ENCODE measurements around the gene ENDOV.

The ENDOV gene

DNA sequence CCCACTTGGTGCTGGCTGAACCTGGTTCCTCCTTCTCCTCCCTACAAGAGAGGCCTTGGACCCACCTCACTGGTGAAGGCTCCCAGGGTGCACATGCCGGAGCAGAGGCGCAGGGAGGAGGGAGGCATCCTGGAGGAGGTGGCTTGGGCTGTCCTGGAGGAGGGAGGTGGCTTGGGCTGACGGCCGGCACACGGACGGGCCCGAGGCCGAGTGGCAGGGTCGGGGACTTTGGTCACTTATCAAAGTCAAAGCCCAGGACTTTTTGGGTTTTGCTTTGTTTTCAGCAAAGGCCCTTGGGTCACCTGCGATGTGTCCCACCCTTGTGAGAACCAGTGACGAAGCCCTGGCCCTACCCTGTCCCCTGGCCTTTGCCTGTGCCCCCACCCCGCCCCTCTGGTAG is 28.5 kb downstream of the ENDOV start:
- H3K4me3 ChIP-seq (ENCODE audit: low read length): no peak overlapping the region
- DNase-seq (ENCODE audit: low read depth, low spot score): no peak

- H3K4me3 ChIP-seq (ENCODE audit: low read length): no peak overlapping the region
- no peak for DNase-seq (ENCODE audit: low read depth, low spot score)
Observed at GRCh38 chr17:80443916-80444643, 29.1 kb downstream of the ENDOV start.

- DNase-seq (ENCODE audit: low read depth, low spot score): no peak
Observed at GRCh38 chr17:80444644-80444979, 29.6 kb downstream of the ENDOV start.

DNA sequence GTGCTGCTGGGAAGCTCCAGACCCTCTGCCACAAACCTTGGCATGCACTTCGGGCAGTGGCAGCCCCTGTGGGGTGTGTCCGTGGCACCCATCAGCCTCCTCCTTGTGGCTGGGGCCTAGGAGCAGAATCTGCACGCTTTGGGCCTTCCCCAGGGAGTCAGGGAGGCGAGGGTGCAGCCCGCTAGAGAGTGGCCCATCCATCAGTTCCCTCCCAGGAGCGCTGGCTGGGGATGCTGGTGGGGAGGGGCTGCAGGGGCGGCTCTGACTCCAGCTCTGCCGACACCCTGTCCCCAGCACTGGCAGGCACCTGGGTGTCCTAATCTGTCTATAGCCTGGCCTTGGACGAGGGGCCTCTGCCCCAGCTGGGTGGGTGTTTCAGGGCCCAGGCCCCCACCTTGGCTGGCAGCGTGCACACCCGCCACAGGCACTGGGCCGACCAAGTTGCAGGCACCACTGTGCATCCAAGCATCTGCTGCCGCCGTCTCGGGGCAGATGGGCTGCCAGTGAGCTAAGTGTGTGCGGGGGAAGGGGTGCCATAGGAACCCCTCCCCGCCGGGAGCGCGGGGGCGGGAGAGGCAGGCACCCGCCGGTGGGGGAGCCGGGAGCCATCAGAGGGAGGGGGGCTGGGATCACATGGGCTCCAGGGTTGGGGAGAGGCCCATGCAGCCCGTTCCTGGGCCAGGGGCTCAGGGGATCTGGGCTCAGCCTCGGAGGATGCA is 30.2 kb downstream of the ENDOV start:
- no peak overlapping the region for H3K4me3 ChIP-seq (ENCODE audit: low read length)
- DNase-seq (ENCODE audit: low read depth, low spot score): no peak

More at GRCh38 chr17:80444644-80444979, 29.6 kb downstream of the ENDOV start:
- H3K4me3 ChIP-seq (ENCODE audit: low read length): no peak overlapping the region

DNA sequence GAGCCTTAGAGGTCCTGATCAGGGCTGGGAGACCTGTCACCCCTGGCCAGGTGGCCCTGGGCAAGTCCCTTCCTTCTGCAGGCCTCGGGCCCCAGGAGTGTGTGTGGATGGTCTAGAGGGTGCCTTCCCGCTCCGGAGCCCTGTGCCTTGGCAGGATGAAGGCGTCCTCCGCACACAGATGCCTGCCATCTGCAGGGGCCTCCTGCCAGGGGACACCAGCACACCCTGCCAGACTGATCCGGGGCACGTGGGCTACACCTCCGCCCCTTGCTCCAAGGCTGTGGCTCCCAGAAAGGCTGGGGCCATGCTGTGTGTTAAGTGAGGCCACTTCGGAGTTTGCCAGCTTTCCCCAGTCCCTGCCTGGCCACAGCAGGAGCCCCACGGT is 30.8 kb downstream of the ENDOV start:
- DNase-seq (ENCODE audit: low read depth, low spot score): no peak
- H3K4me3 ChIP-seq (ENCODE audit: low read length): no peak overlapping the region

DNA sequence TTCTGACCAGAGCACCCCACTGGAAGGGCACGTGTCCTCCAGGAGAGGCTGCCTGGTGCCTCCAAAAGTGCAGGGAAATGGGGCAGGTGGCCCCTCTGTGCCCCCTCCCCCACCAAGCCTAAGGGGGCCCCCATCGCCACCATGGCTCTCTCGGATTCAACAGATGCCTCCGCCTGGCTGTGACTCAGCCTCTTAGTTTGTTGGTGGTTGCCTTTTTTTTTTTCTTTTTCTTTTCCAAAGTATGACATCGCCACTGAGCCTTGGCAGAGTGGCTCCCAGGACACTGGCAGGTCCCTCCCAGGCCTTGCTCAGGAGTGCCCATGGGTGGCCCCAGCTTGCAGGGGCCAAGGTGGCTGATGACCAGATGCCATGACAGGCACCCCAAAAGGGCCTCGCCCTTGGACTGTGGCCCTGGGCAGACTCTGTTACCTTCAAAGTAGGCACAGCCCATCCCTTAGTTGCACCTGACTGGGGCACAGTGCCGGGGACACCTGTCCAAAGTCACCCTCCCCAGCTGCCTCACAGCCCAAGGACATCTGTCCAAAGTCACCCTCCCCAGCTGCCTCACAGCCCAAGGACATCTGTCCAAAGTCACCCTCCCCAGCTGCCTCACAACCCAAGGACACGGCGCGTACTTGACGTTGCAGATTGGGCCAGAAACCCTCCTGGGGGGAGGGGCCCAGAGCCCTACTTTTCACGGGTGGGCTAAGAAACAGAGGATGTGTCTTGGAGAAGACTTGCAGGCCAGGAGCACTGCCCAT is 31.9 kb downstream of the ENDOV start:
- DNase-seq (ENCODE audit: low read depth, low spot score): no peak
- H3K4me3 ChIP-seq (ENCODE audit: low read length): no peak overlapping the region

DNA sequence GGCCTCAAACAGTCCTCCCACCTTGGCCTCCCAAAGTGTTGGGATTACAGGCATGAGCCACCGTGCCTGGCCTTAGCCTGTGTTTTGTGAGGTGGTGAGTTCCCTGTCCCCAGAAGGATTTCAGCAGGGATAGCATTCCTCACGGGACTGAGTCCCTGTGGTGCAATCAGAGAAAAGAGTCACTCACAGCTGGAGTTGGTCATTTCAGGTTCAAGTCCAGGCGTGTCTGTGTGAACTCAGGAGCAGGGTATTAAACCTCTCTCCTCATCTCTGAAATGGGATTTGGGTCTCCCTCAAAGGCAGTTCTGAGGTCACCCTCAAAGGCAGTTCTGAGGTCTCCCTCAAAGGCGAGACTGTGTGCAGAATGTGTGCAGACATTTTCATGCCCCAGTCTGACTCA is 32.8 kb downstream of the ENDOV start:
- DNase-seq (ENCODE audit: low read depth, low spot score): no peak
- no peak overlapping the region for H3K4me3 ChIP-seq (ENCODE audit: low read length)

GRCh38 chr17:80449194-80449929 is 34.4 kb downstream of the ENDOV start:
- no peak for DNase-seq (ENCODE audit: low read depth, low spot score)
- H3K4me3 ChIP-seq (ENCODE audit: low read length): no peak overlapping the region

- H3K4me3 ChIP-seq (ENCODE audit: low read length): no peak overlapping the region
- no peak for DNase-seq (ENCODE audit: low read depth, low spot score)
Observed at GRCh38 chr17:80449930-80450576, 35.1 kb downstream of the ENDOV start.

DNA sequence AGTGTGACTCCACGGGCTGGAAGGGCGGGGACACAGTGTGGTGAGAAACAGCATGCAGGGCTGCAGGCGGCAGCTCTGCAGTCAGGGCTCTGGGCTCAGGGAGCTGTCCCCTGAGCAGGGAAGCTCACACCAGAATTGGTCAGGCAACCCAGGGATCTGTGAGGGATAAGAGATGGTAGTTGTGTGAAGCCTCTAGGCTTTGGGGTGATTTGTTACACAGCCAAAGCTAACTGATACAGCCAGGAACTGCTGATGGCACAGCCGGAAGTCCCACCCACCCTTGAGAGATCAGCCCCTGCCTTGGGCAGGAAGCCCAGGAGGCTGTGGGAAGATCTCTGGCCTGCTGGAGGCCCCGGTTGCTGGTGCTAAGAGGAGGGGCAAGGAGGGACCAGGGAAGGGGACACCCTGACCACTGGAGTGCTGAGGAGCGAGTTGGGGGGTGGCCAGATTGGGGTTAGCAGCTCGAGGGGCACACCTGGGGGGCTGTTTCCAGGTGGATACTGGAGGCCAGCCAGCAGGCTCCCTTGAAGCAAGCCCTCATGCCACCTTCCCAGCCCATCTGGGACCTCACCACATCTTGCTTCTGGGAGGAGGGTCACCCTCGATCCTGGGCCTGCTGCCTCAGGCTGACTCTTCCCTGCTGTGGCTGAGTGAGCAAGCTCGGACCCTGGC is 36.3 kb downstream of the ENDOV start:
- H3K4me3 ChIP-seq (ENCODE audit: low read length): no peak overlapping the region
- no peak for DNase-seq (ENCODE audit: low read depth, low spot score)

GRCh38 chr17:80452173-80452915 is 37.4 kb downstream of the ENDOV start:
- no peak for DNase-seq (ENCODE audit: low read depth, low spot score)

DNA sequence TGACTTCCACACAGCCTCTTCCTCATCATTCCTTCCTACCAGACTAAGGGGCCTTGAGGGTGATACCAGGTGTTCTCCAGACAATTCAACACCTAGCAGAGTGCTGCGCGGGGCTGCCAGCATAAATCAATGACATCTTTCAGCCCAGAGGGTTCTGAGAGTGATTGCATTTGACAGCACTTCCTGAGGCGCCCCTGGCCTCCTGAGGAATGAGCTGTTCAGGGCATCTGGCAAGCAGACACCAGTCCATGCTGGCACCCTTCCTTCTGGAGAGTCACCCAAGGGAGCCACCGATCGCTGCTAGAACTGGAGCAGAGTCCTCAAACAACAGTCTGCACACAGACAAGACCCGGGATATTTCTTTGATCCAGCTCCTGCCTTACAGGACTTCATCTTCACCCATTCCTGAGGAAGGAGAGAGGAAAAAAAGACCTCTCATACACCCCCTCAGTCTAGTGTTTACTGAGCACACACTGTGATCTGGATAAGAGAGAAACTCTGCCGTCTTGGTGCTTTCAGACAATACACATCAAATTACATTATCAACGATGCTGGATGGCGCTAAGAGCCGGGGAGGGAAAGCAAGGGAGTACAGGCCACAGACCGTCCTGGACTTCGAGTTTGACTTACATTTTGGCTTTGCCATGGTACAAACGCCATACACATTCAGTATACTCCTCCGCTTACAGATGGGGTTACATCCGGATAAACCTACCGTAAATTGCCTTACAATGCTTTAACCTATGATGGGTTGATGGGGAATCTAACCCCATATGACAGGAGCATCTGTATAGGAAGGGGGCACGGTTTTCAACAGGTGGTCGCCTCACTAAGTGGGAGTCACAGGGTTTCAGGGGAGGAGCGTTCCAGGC is 38.4 kb downstream of the ENDOV start:
- DNase-seq (ENCODE audit: low read depth, low spot score): no peak
- H3K4me3 ChIP-seq (ENCODE audit: low read length): peak overlapping the region; percentile 95

More at GRCh38 chr17:80452173-80452915, 37.4 kb downstream of the ENDOV start:
- H3K4me3 ChIP-seq (ENCODE audit: low read length): no peak overlapping the region

GRCh38 chr17:80453998-80454556 is 39.1 kb downstream of the ENDOV start:
- DNase-seq (ENCODE audit: low read depth, low spot score): no peak
- H3K4me3 ChIP-seq (ENCODE audit: low read length): peak overlapping the region; percentile 95

DNA sequence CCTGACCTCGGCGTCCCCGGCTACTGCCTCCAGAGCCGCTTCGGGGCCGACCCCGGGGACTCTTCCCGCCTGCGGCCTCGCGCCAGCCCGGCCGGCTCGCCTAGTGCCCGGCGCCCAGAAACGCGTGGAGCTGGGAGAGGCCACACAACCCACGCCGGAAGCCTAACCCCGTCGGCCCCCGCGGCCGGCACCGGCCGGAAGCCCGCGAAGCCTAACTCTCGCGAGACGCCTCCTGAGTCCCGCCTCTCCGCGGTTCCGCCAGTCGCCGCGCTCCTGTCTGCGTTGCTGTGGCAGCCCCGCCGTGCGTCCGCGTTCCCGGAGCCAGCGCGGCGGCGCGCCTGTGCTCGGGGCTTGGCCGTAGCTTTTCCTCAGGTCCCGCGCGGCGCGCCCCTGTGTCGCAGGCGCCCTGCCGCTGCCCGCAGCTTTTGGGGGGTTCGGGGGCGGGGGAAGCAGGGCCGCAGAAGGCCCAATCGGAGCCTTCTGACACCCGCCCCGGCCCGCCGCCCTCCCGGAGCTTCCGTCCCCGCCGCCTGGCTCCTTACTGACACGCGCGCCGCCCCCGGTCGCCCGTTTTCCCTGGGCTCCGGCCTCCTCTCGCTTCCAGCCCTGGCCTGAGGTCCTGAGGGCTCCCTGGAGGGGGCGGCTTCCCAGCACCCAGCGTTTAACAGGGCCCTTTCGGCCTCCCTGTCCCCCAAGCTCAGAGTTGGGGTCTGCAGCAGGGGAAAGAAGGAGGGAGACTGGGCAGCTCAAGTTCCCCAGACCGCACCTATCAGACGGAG is 39.8 kb downstream of the ENDOV start:
- peak; percentile 94 for DNase-seq (ENCODE audit: low read depth, low spot score)
- peak overlapping the region; percentile 95 for H3K4me3 ChIP-seq (ENCODE audit: low read length)

GRCh38 chr17:80455336-80455710 is 40.4 kb downstream of the ENDOV start:
- no peak for DNase-seq (ENCODE audit: low read depth, low spot score)
- peak overlapping the region; percentile 78 for H3K4me3 ChIP-seq (ENCODE audit: low read length)

DNA sequence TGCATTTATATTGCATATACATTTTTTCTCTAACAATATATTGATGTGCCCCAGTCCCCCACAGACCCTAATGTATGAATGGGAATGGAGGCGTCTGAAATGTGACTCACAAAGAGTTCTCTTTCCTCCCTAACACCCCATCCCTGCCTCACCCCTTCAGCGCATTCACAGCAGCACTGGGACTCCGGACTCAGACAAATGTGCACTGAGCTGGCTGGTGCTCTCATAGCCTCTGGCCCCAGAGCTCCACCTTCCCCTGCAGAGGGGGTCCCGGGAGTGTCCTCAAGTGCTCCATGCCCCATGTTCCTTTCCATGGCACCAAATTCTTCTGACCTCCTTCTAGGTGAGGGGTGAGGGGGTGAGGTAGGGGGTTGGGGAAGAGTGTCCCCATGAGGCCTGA is 40.8 kb downstream of the ENDOV start:
- peak overlapping the region; percentile 78; the same call in 1 of the 2 replicates for H3K4me3 ChIP-seq (ENCODE audit: low read length)
- no peak for DNase-seq (ENCODE audit: low read depth, low spot score)
